ENCODE data around the gene ABL2. TPM values are rescaled to one million over a fixed set of nuclear protein-coding genes. Genes with fewer than 3 reads are reported as not detected.
A peak's percentile ranks its signal among the peaks of the same experiment; 100 is the strongest.
"Not testable (repeated sequence)": the region's sequence is repeated elsewhere in the genome, so short reads cannot be mapped to it uniquely, and the experiment has no call there.

The ABL2 gene
- total RNA-seq, 8 experiments from 2014 or later: 12.3 to 26.6 (median 18.1) TPM

DNA sequence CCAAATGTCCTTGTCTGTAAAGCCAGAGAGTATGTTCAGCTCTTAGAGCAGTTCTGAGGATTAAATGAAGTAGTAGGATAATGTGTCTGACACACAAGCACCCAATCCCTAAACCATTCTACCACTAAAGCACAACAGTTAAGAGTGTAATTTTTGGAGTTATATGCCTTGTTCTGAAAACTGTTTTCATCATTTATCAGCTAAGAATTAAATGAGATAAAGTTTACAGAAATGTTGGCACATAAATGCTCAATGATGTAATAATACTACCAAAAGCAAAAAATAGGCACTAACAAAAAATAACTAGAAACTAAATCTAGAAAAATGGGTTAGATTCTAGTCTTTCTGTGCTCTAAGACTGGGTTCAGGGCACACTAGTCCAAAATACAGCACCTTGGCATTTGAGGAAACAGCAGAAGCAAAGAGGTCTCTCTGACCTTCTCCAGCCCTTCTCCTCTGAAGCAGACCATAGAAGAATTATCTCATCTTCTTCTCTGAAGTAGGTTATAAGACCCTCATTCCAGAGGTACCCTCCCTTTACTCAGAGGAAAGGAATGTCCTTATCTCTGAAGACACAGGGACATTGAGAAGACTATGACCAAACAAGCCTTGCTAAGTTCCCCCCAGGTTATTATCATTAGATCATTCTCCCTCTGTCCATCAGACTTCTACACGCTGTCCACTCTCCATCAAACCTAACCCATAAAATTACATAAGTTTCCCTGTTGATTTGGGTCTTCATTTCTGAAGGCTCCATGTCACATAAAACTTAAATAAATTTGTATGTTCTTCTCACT is 20.6 kb downstream of the ABL2 start:
- in situ Hi-C loops (cut with MboI; ENCODE audit: low pct_unique_long_range_greater_than_20kb in 2 of 9, low sequenced_read_pairs in 9 of 9, unreplicated experiment in 9 of 9): no loop called here
- 71 to 100% (median 100%) methylated on average over 1 of the region's 1 CpG; no CpG with 5 or more reads in 3 of the 10 experiments for WGBS, 10 experiments
- Histone ChIP-seq H3K4me1 (replicated peaks in 1 of 2) (peaks cover 0 to 2% of the 10 kb centered on the region in 2 donors), H3K27ac (no peak overlapping the region), H3K4me3 (no peak overlapping the region)
- ATAC-seq (replicated peaks in 6 of 8): no peak

DNA sequence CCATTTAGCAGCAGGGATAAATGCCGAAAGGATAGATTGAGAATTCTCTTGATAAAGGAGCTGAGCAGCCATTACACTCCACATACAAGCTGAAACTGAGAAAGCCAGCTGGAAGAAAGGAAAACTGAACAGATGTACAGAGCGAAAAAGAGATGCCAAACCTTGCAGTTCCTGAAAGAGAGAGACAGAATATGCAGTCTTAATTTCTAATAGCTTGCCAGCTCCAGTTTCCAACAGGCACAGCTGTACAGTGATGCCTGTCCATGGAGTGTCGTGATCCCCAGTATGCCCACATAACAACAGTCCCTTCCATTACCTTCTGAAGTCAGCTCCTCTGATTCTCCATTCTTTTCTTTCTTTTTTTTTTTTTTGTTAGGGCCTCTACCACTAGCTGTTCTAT is 22.7 kb downstream of the ABL2 start:
- WGBS, 10 experiments: 50 to 96% (median 88%) methylated on average over 1 to 3 of the region's 3 CpGs; no CpG with 5 or more reads in 2 of the 10 experiments
- Histone ChIP-seq H3K27ac (no peak overlapping the region), H3K4me3 (no peak overlapping the region), H3K4me1 (replicated peaks in 1 of 2) (peaks cover 0 to 2% of the 10 kb centered on the region in 2 donors)
- ATAC-seq (replicated peaks in 6 of 8): peak in 2 of 8 experiments; percentile 29 to 46
- in situ Hi-C loops (cut with MboI; ENCODE audit: low pct_unique_long_range_greater_than_20kb in 2 of 9, low sequenced_read_pairs in 9 of 9, unreplicated experiment in 9 of 9): no loop called here

DNA sequence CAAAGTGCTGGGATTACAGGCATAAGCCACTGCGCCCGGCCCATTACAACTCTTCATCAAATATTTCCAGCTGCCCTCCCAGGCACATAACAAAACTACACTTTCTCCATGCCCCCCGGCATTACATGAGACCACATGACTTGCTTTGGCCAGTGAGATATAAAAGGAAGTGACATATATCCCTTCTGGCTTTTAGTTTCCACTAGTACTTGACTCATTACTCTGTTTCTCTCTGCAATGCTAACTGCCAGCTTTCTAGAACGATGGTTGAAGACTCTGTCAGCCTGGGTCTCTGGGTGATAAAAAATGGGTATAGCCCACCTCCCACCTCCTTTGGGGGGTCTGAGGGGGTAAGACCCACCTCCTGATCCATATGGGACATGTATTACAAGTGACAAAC is 24.2 kb downstream of the ABL2 start:
- WGBS, 10 experiments: 80 to 100% (median 94%) methylated on average over 1 to 4 of the region's 4 CpGs; no CpG with 5 or more reads in 2 of the 10 experiments
- Histone ChIP-seq H3K4me3 (no peak overlapping the region), H3K27ac (no peak overlapping the region), H3K4me1 (replicated peaks in 1 of 2) (peaks cover 0 to 2% of the 10 kb centered on the region in 2 donors)
- in situ Hi-C loops (cut with MboI; ENCODE audit: low pct_unique_long_range_greater_than_20kb in 2 of 9, low sequenced_read_pairs in 9 of 9, unreplicated experiment in 9 of 9): no loop called here
- ATAC-seq (replicated peaks in 6 of 8): no peak

DNA sequence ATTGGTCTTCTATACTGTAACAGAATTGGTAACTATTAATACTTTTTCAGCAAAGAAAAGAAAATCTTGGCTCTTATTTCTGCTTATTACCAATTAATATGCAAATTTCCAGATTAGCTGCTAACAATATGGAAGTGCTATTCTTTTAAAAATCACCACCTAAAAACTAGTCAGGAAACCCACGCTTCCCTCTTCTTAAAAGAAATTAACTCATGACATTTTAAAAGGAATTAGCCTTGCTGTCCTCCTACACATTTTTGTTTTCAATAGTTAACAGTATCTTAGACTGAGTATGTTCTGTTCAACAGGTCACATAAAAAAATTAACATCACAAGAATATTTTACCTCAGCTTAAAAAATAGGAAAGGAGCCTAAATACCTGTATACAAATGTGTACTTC is 27.3 kb downstream of the ABL2 start:
- in situ Hi-C loops (cut with MboI; ENCODE audit: low pct_unique_long_range_greater_than_20kb in 2 of 9, low sequenced_read_pairs in 9 of 9, unreplicated experiment in 9 of 9): no loop called here
- Histone ChIP-seq H3K27ac (no peak overlapping the region), H3K4me3 (no peak overlapping the region), H3K4me1 (replicated peaks in 1 of 2) (peaks cover 0 to 2% of the 10 kb centered on the region in 2 donors)
- WGBS, 10 experiments: 78 to 100% (median 100%) methylated on average over 1 of the region's 1 CpG
- ATAC-seq (replicated peaks in 6 of 8): no peak

DNA sequence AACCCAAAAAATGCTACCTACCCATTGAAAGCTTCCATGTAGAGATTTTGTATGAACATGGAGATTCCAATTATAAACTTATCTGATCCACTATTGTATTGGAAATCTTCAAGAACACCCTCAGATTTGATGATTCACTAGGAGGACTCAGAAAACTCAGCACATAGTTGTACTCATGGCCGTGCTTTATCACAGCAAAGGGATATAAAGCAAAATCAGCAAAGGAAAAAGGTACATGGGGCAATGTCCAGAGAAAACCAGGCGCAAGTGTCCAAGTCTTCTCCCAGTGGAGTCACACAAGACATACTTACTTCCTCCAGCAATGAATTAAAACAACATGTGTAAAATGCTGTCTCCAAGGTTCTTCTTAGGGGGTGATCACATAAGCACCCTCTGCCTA is 28.9 kb downstream of the ABL2 start:
- no peak overlapping the region for H3K27ac ChIP-seq
- no peak for ATAC-seq (replicated peaks in 6 of 8)
- WGBS, 10 experiments: 95 to 100% (median 100%) methylated on average over 1 to 2 of the region's 2 CpGs; no CpG with 5 or more reads in 2 of the 10 experiments
- no peaks in the 10 kb centered on the region for H3K4me1 ChIP-seq (replicated peaks in 1 of 2)
- in situ Hi-C loops (cut with MboI; ENCODE audit: low pct_unique_long_range_greater_than_20kb in 2 of 9, low sequenced_read_pairs in 9 of 9, unreplicated experiment in 9 of 9): no loop called here
- H3K4me3 ChIP-seq: no peak overlapping the region

DNA sequence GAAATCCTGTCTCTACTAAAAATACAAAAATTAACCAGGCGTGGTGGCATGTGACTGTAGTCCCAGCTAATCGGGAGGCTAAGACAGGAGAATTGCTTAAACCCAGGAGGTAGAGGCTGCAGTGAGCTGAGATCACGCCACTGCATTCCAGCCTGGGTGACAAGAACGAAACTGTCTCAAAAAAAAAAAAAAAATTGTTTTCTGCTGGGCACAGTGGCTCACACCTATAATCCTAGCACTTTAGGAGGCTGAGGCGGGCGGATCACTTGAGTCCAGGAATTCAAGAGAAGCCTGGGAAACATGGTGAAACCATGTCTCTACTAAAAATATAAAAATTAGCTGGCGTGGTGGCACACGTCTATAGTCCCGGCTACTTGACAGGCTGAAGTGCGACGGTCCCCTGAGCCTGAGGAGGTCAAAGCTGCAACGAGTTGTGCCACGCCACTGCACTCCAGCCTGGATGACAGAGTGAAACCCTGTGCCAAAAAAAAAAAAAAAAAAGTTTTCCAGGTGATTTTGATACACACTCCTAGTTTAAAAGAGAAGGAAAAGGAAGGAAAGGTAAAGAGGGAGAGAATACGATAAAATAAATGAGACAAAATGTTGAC is 31.7 kb downstream of the ABL2 start:
- in situ Hi-C loops (cut with MboI; ENCODE audit: low pct_unique_long_range_greater_than_20kb in 2 of 9, low sequenced_read_pairs in 9 of 9, unreplicated experiment in 9 of 9): no loop called here
- Histone ChIP-seq H3K4me1 (replicated peaks in 1 of 2) (no peaks in the 10 kb centered on the region), H3K4me3 (no peak overlapping the region), H3K27ac (no peak overlapping the region)
- no peak for ATAC-seq (replicated peaks in 6 of 8)
- WGBS, 10 experiments: 83 to 98% (median 95%) methylated on average over 3 to 14 of the region's 14 CpGs

DNA sequence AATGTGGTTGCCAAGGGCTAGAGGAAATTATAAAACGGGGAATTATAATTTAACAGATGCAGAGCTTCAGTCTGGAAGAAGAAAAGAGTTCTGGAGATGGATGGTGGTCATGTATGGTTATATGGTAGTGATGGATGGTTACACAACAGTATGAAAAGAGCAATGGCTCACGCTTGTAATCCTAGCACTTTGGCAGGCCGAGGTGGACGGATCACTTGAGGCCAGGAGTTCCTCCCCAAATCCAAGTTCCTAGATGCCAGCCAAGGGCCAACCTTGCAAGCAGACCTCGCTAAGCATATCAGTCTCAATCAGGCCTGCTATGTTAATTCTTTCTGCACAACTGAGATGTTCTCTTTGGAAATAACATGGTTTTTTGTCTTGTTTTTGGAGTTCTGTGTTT is 33.6 kb downstream of the ABL2 start:
- ATAC-seq (replicated peaks in 6 of 8); H3K4me1 ChIP-seq (replicated peaks in 1 of 2); H3K4me3 ChIP-seq; H3K27ac ChIP-seq; in situ Hi-C loops (cut with MboI; ENCODE audit: low pct_unique_long_range_greater_than_20kb in 2 of 9, low sequenced_read_pairs in 9 of 9, unreplicated experiment in 9 of 9): not testable (repeated sequence)
- 70 to 100% (median 93%) methylated on average over 1 to 4 of the region's 5 CpGs; no CpG with 5 or more reads in 2 of the 10 experiments for WGBS, 10 experiments

DNA sequence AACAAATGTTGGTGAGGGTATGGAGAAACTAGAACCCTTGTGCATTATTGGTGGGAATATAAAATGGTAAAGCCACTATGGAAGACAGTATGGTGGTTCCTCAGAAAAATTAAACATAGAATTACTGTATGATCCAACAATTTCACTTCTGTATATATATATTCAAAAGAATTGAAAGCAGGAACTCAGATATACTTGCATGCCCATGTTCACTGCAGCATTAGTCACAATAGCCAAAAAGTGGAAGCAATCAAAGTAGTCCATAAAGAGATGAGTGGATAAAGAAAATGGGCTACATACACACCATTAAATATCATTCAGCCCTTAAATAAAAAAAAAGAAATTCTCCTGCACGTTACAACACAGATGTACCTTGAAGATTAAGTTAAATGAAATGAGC is 34.1 kb downstream of the ABL2 start:
- Histone ChIP-seq H3K4me1 (replicated peaks in 1 of 2) (no peaks in the 10 kb centered on the region), H3K4me3 (no peak overlapping the region), H3K27ac (no peak overlapping the region)
- WGBS, 10 experiments: 80 to 100% (median 92%) methylated on average over 1 of the region's 1 CpG; no CpG with 5 or more reads in 2 of the 10 experiments
- ATAC-seq (replicated peaks in 6 of 8): no peak
- in situ Hi-C loops (cut with MboI; ENCODE audit: low pct_unique_long_range_greater_than_20kb in 2 of 9, low sequenced_read_pairs in 9 of 9, unreplicated experiment in 9 of 9): no loop called here

DNA sequence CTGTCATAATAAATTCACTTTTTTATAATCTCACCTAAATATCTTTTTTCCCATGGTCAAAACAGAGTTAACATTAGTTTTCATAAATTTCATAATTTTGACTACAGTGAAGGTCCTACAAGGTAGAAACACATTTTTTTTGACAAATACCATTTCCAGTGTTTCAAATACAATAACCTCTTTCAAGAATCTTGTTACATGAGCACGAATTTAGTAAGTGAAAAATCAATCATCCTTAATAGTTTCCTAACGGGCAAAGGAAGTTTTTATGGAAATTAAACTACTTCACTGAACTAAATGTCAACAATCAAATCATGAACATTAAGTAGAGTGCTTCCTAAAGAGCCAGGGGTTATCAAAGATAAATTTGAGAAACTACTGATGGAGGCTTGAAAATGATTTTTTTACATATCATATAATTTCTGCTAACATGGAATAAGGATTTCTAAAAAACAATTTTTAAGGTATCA is 35.4 kb downstream of the ABL2 start:
- in situ Hi-C loops (cut with MboI; ENCODE audit: low pct_unique_long_range_greater_than_20kb in 2 of 9, low sequenced_read_pairs in 9 of 9, unreplicated experiment in 9 of 9): no loop called here
- Histone ChIP-seq H3K4me1 (replicated peaks in 1 of 2) (no peaks in the 10 kb centered on the region), H3K4me3 (no peak overlapping the region), H3K27ac (no peak overlapping the region)
- 40 to 100% (median 81%) methylated on average over 1 to 2 of the region's 2 CpGs for WGBS, 10 experiments
- no peak for ATAC-seq (replicated peaks in 6 of 8)

DNA sequence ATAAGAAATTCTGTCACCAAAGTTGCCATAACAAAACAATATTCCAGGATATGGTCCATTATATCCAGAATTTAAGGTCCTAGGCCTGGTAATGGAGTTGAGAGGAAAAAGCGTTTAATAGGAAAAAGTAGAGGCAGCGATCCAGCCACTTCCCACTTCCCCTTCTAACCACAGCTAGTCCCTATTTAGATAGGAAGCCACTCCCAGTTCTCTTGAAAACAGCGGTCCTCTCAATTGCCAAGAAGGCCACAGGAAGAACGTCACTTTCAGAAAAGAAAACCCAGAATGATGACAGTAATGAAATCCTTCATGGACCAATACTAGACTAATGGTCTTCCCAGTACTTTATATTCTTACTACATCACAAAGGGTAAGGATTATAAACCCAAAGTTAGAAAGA is 38.6 kb downstream of the ABL2 start:
- ATAC-seq (replicated peaks in 6 of 8): peak in 1 of 8 experiments; percentile 32
- WGBS, 10 experiments: 68 to 100% (median 96%) methylated on average over 2 to 4 of the region's 4 CpGs; no CpG with 5 or more reads in 4 of the 10 experiments
- Histone ChIP-seq H3K4me3 (no peak overlapping the region), H3K27ac (no peak overlapping the region), H3K4me1 (replicated peaks in 1 of 2) (no peaks in the 10 kb centered on the region)
- in situ Hi-C loops (cut with MboI; ENCODE audit: low pct_unique_long_range_greater_than_20kb in 2 of 9, low sequenced_read_pairs in 9 of 9, unreplicated experiment in 9 of 9): no loop called here

DNA sequence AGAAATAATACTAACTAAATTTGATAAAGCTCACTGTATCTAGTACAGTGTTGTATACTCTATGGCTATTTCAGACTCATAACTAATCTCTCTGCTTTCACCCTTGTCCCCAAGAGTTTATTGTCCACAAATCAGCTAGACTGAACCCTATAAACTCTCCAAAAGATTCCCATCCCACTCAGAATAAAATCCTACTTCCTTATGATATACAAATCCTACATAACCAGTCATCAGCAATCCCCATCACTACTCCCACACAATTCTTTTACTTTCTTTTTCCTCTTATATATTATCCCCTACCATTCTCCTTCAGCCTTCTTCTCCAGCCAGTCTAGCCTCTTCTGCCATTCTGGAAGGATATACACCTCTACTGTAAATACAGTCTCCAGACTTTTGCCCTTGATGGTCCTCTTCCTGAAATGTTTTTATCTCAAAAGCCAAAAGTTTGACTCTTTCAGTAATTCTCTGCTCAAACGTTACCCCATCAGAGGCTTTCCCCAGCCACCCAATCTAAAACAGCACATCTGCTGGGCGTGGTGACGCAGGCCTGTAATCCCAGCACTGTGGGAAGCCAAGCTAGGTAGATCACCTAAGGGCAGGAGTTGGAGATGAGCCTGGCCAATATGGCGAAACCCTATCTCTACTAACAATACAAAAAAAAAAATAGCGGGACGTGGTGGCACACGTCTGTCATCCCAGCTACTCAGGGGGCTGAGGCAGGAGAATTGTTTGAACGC is 41.6 kb downstream of the ABL2 start:
- in situ Hi-C loops (cut with MboI; ENCODE audit: low pct_unique_long_range_greater_than_20kb in 2 of 9, low sequenced_read_pairs in 9 of 9, unreplicated experiment in 9 of 9): no loop called here
- Histone ChIP-seq H3K4me3 (no peak overlapping the region), H3K4me1 (replicated peaks in 1 of 2) (no peaks in the 10 kb centered on the region), H3K27ac (no peak overlapping the region)
- WGBS, 10 experiments: 80 to 100% (median 98%) methylated on average over 1 to 7 of the region's 8 CpGs; no CpG with 5 or more reads in 3 of the 10 experiments
- no peak for ATAC-seq (replicated peaks in 6 of 8)

DNA sequence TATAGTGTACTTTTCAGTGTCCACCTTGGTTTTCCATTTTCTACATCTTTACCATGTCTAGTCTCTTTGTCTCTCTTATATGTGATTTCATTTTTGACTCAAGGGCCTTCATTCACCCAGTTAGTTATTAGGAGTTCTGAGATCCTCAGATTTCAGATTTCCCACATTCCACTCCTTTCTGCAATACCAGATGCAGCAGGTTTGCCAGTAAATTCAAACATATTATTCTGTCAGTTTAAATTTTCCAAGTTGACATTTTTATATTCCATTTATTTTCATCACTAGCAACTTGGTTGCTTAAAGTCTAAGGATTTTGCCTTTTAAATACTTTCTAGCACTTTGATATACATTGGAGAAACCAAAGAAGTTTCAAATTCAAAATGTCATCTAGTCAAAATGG is 42.4 kb downstream of the ABL2 start:
- no peak overlapping the region for H3K27ac ChIP-seq
- in situ Hi-C loops (cut with MboI; ENCODE audit: low pct_unique_long_range_greater_than_20kb in 2 of 9, low sequenced_read_pairs in 9 of 9, unreplicated experiment in 9 of 9): no loop called here
- H3K4me1 ChIP-seq (replicated peaks in 1 of 2): no peaks in the 10 kb centered on the region
- ATAC-seq (replicated peaks in 6 of 8): no peak
- no peak overlapping the region for H3K4me3 ChIP-seq

DNA sequence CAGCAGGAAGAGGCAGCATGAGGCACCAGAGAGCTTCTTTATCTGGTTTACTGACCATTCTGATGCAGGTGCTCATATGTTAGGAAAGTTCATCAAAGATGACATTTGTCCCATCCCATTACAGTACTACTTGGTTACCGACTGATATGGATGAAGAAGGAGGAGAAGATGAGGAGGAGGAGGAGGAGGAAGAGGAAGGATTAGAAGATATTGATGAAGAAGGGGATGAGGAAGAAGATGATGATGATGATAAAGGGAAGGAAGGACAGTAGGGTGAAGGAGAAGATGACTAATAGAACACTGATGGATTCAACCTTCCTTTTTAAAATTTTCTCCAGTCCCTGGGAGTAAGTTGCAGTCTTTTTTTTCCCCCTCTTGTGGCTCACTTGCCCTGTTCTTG is 45.1 kb downstream of the ABL2 start:
- WGBS, 10 experiments: 78 to 100% (median 100%) methylated on average over 1 of the region's 1 CpG; no CpG with 5 or more reads in 2 of the 10 experiments
- Histone ChIP-seq H3K4me3 (no peak overlapping the region), H3K4me1 (replicated peaks in 1 of 2) (no peaks in the 10 kb centered on the region), H3K27ac (no peak overlapping the region)
- in situ Hi-C loops (cut with MboI; ENCODE audit: low pct_unique_long_range_greater_than_20kb in 2 of 9, low sequenced_read_pairs in 9 of 9, unreplicated experiment in 9 of 9): no loop called here
- no peak for ATAC-seq (replicated peaks in 6 of 8)
